GM10248 (cell line): ENCODE data around the gene LILRB3.
"Not testable (repeated sequence)": the region's sequence is repeated elsewhere in the genome, so short reads cannot be mapped to it uniquely, and the experiment has no call there.

Experiments used
- CTCF ChIA-PET: fragments of 300-600 bp; sonication (Branson Sonifier 250); formaldehyde crosslinking; extraction: SDS; loops from one replicate; lab custom pipeline; 2021; ENCODE audit warnings: antibody characterized with exemption; lab: Yijun Ruan, JAX
- POLR2A ChIA-PET: fragments of 350-650 bp; sonication (Branson Sonifier 250); formaldehyde crosslinking; extraction: SDS; loops from one replicate; lab custom pipeline; 2020; ENCODE audit warnings: antibody characterized with exemption; lab: Yijun Ruan, JAX
- DNase-seq: peaks from one replicate; pipeline ENCODE4 v3.0.0; 2012; ENCODE audit errors: extremely low spot score
- CTCF ChIP-seq: IDR thresholded peaks from 2 replicates; pipeline ENCODE4 v1.5.1; 2012; ENCODE audit warnings: mild to moderate bottlenecking, low read depth; ENCODE audit errors: extremely low read depth, missing control alignments, control extremely low read depth

LILRB3 gene

GRCh38 chr19:54252845-54253244 lies 30.0 kb upstream of the LILRB3 start:
- no peak for DNase-seq
- TF ChIP-seq CTCF: no peak
- POLR2A ChIA-PET: no interaction called here
- CTCF ChIA-PET: interaction anchor here (1.0 kb wide), 1 partner anchor 13 kb away, joined by 4 read pairs; no protein-coding TSS in a partner anchor

- TF ChIP-seq CTCF: no peak
- ChIA-PET CTCF (interaction anchor here (1.0 kb wide), 1 partner anchor 14 kb away, joined by 4 read pairs; no protein-coding TSS in a partner anchor), POLR2A (no interaction called here)
- DNase-seq: no peak
Observed at GRCh38 chr19:54252243-54252642, 29.4 kb upstream of the LILRB3 start.

GRCh38 chr19:54248016-54248601 lies 25.3 kb upstream of the LILRB3 start:
- TF ChIP-seq CTCF: no peak
- no peak for DNase-seq
- ChIA-PET POLR2A (no interaction called here), CTCF (interaction anchor here (1.9 kb wide), 1 partner anchor 17 kb away, joined by 7 read pairs; no protein-coding TSS in a partner anchor)

- no peak for TF ChIP-seq CTCF
- DNase-seq: no peak
- ChIA-PET CTCF (interaction anchor here (0.9 to 1.9 kb wide), 2 partner anchors 16 to 18 kb away, joined by 4 to 7 read pairs; no protein-coding TSS in a partner anchor), POLR2A (no interaction called here)
Observed at GRCh38 chr19:54247106-54247930, 24.5 kb upstream of the LILRB3 start.

GRCh38 chr19:54245936-54246335 lies 23.1 kb upstream of the LILRB3 start:
- ChIA-PET POLR2A (no interaction called here), CTCF (no interaction called here)
- DNase-seq: no peak
- no peak for TF ChIP-seq CTCF

- POLR2A ChIA-PET, DNase-seq, CTCF ChIA-PET: not testable (repeated sequence)
Observed at GRCh38 chr19:54243809-54244208, 21.0 kb upstream of the LILRB3 start.

GRCh38 chr19:54242646-54243045 lies 19.8 kb upstream of the LILRB3 start, which contains the start of gene LILRA6:
LILRA6 (minus strand) TSS chr19:54242790.
- POLR2A ChIA-PET, DNase-seq, CTCF ChIA-PET: not testable (repeated sequence)

- POLR2A ChIA-PET, CTCF ChIA-PET, DNase-seq: not testable (repeated sequence)
Observed at GRCh38 chr19:54242234-54242633, 19.4 kb upstream of the LILRB3 start.

GRCh38 chr19:54240372-54241336 lies 17.8 kb upstream of the LILRB3 start:
- DNase-seq, CTCF ChIA-PET, POLR2A ChIA-PET: not testable (repeated sequence)
